Activated T-cell treated with anti-CD3 and anti-CD28 coated beads for 24 hours (primary cell): ENCODE measurements around the gene CAMTA1.

Source experiments
- DNase-seq: peaks from one replicate; pipeline ENCODE4 v3.0.0-alpha.2; 2020; ENCODE audit warnings: low read depth

Gene CAMTA1

DNA sequence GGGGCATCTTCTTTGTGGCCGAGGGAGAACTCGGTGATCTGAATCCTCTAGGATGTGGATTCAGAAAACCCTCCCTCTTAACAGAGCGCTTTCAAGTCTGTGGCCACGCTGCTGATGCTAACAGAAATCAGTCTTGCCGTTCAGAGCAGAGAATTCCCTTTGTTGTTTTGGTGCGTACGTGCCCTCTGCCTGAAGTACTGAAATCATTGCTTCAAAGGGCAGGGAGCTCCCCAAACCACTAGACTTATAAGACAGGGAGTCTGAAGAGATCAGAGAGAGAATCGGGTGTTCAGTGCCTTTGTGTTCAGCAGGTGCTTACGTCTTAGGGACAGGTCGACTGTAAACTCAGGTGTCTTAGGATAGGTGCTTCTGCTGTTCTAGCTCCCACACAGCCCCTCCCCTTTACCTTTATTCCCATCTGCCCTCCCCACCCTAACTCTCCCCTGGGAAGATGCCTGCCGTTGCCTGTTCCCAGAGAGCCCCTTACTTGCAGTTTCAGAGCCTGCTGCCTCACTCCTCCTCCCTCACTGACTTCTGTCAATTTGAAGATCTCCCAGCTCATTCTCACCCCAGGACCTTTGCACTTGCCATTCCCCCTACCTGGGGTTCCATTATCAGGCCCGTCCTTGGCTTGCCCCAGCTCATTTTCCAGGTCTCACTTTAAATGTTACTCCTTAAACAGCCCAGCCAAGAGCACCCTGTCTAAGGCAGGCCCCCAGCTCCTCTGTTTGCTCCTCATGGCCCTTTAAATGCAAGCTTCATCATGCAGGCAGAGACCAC is 143.0 kb downstream of the CAMTA1 start:
- no peak for DNase-seq

DNA sequence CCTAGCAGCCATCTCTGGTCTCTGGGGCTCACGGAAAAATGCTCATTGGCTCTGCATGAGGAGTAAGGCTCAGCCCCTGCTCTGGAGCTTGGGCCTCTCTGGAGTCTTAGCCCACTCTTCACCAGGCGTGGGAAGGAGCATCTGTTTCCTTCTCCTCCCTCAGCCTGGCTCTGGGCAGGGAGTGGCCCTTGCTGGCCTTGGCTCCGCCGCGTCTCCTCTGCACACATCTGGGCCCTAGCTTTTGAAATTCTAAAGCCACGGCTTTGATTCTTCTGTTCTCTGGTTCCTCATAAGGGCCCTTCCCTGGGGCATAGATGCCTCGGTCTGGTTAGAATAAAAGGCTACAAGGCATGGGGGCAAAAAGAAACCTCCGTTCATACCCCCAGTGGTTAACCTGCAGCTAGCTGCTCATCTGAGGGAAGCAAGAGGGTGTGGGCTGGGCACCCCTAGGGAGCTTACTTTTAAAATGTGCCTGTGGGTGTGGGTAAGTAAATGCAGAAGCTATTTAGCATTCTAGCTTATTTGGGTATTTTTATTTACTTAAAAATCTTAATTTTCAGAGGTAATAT is 145.6 kb downstream of the CAMTA1 start:
- no peak for DNase-seq

- DNase-seq: no peak
These were observed 150.2 kb downstream of the CAMTA1 start for GRCh38 chr1:6935361-6935883.

- no peak for DNase-seq
These were observed 150.8 kb downstream of the CAMTA1 start for GRCh38 chr1:6935911-6936690.

GRCh38 chr1:6937048-6937447 is 151.8 kb downstream of the CAMTA1 start:
- no peak for DNase-seq

- no peak for DNase-seq
These were observed 154.1 kb downstream of the CAMTA1 start for GRCh38 chr1:6939363-6939762.

GRCh38 chr1:6941786-6942185 is 156.5 kb downstream of the CAMTA1 start:
- DNase-seq: no peak

- no peak for DNase-seq
These were observed 157.7 kb downstream of the CAMTA1 start for GRCh38 chr1:6942990-6943389.

DNA sequence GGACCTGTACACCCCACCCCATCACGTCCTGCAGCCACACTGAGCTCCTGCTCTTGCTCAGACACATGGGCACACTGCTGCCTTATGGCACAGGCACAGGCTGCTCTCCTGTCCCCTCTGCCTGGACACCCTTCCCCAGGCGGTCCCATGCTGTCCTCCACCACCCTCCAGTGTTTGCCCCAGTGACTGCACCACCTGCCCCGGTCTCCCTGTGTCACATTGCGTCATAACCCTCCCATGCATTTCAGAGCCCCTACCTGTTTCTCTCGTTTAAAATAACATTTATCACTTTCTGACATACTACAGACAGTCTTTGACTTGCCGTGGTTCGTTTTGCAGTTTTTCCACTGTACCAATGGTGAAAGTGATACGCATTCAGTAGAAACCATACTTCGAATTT is 159.2 kb downstream of the CAMTA1 start:
- no peak for DNase-seq

- no peak for DNase-seq
These were observed 162.7 kb downstream of the CAMTA1 start for GRCh38 chr1:6947952-6948351.

DNA sequence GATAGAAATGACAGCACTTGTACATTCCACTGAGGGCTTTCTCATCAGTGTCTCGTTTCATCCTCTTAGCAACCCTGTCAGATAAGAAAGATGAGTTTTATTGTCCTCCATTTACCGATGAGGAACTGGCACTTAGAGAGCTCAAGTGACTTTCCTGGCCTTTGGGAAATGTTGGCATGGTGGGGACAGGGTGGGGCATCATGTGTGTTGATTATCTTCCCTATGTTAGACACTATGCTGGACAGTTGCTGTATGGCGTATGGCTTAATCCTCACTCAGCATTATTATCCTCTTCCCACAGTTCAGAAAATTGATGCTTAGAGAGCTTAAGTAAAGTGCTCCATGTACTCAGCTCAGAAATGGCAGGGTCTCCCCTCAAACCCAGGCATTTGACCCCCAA is 163.2 kb downstream of the CAMTA1 start:
- no peak for DNase-seq

GRCh38 chr1:6948861-6949260 is 163.6 kb downstream of the CAMTA1 start:
- DNase-seq: no peak

DNA sequence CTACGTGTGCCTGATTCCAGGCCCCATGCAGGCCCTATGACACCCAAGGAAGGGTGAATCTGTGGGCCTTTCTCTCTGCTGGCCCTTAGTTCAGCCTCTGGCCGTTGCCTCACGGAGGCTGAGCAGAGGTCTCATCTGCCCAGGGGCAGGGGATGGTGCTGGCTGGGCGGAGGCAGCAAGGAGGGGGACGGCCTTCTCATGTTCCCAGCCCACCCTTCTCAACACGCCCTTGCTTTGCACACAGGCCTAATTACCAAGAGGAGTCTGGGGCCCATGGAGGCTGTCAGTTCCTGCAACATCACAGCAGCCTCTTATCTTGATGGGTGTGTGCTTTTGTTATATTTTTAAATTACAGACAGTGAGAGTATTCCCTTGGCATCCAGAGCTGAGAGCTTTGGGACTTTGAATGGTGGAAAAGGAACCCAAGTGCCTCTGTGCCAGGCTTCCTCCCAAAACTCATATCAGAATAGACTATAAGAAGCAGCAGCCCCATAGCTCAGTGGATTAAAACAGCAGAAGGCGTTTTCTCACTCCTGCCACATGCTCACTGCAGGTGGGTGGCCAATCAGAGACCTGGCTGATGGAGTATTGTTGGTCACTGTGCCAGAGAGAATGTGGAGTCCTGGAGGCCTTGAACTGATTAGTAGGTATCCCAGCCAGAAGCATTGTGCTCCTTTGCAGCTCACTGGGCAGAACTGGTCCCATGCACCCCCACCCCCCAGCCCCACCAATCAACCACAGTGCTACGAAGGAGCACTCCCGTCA is 164.9 kb downstream of the CAMTA1 start:
- no peak for DNase-seq

DNA sequence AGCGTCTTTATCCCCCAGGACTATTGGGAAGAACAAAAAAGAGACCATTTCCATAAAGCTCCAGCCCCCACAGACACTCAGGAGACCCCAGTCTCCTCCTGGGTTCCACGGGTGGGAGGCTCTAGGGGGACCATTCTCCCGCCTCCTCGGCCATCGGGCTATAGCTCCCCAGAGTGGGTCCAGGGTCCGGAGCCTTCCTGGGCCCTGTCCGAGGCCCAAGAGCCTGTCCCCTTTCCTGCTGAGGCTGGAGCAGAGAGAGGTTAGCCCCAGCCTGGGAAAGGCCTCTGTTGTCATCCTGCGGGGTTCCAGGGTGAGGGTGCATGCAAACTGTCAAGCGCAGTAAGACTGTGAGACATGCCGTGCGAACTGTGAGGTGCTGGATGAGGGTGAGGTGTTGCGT is 166.3 kb downstream of the CAMTA1 start:
- DNase-seq: no peak

DNA sequence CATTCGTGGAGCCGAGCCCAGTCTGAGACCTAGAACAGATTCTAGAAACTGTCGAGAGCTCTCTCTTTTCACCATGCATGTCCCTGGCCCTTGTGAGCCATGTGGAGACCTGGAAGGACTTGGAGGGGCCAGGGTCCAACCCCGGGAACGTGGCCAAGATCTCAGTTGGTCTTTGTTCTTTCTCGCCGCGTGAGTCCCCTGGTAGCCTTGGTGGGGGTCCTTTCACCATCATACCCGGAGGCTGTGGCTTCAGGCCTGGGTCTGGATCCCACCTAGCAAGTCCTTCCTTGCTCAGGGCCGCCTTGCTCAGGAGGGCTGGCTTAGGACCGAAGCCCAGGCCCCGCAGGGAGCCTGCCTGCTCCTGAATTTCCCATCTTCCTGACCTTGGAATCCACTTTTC is 168.0 kb downstream of the CAMTA1 start:
- DNase-seq: no peak

GRCh38 chr1:6953907-6954364 is 168.7 kb downstream of the CAMTA1 start:
- no peak for DNase-seq

- no peak for DNase-seq
These were observed 169.3 kb downstream of the CAMTA1 start for GRCh38 chr1:6954591-6954990.

GRCh38 chr1:6955357-6956094 is 170.3 kb downstream of the CAMTA1 start:
- no peak for DNase-seq

GRCh38 chr1:6956488-6957159 is 171.4 kb downstream of the CAMTA1 start:
- DNase-seq: no peak

DNA sequence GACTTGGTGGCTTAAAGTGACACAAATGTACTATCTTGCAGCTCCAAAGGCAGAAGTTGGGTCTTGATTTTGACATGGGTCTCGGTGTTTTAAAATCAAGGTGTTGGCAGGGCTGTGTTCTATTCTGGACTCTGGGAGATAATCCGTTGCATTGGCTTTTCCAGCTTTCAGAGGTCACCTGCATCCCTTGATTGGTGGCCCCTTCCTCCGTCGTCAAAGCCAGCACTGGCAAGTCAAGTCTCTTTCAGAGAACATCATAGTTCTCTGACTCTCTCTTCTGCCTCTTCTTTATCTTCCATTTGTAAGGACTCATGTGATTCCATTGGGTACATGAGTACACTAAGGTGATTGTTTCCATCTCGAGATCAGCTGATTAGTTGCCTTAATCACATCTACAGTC is 172.1 kb downstream of the CAMTA1 start:
- DNase-seq: no peak
